ENCODE data around the gene FAR2. TPM values are rescaled to one million over a fixed set of nuclear protein-coding genes. Genes with fewer than 3 reads are reported as not detected.

FAR2 gene
- total RNA-seq, 1 donor from 2014 or later, result 3.9 TPM

GRCh38 chr12:29208936-29209701 is 60.0 kb downstream of the FAR2 start:
- Histone ChIP-seq H3K27ac (ENCODE audit: low read depth, low read length) (no peak overlapping the region), H3K4me2 (ENCODE audit: low read length) (no peak overlapping the region), H3K9me3 (ENCODE audit: insufficient read depth, low read depth, low read length) (no peaks in the 10 kb centered on the region), H3K9ac (ENCODE audit: low read length) (no peak overlapping the region), H3K79me2 (ENCODE audit: insufficient read depth, low read length) (no peaks in the 10 kb centered on the region), H3K4me3 (ENCODE audit: insufficient read depth, low read depth, low read length) (no peak overlapping the region), H3K4me1 (ENCODE audit: insufficient read depth, low read length) (no peaks in the 10 kb centered on the region), H3K27me3 (ENCODE audit: insufficient read depth, low read length) (no peaks in the 10 kb centered on the region), H2AFZ (ENCODE audit: low read depth, low read length) (no peak overlapping the region), H4K20me1 (ENCODE audit: insufficient read depth, low read length) (no peaks in the 10 kb centered on the region), H3K36me3 (ENCODE audit: insufficient read depth, low read length) (no peaks in the 10 kb centered on the region)
- Mint-ChIP-seq H3K4me3 (ENCODE audit: unreplicated experiment) (no peak overlapping the region), H3K36me3 (ENCODE audit: low read depth, unreplicated experiment) (no peaks in the 10 kb centered on the region), H3K4me1 (ENCODE audit: low read depth, unreplicated experiment) (no peaks in the 10 kb centered on the region), H3K27me3 (ENCODE audit: low read depth, unreplicated experiment) (no peaks in the 10 kb centered on the region), H3K9me3 (ENCODE audit: unreplicated experiment) (no peaks in the 10 kb centered on the region), H3K27ac (ENCODE audit: unreplicated experiment) (no peak overlapping the region)
- no peak for TF ChIP-seq EZH2 (IDR thresholded peaks at IDR 0.05; ENCODE audit: insufficient read depth, low read length)
- no peak for TF ChIP-seq CTCF (IDR thresholded peaks at IDR 0.05; ENCODE audit: insufficient read depth, low read depth, low read length)
- FAIRE-seq (no peak), DNase-seq (ENCODE audit: low read depth) (no peak)

DNA sequence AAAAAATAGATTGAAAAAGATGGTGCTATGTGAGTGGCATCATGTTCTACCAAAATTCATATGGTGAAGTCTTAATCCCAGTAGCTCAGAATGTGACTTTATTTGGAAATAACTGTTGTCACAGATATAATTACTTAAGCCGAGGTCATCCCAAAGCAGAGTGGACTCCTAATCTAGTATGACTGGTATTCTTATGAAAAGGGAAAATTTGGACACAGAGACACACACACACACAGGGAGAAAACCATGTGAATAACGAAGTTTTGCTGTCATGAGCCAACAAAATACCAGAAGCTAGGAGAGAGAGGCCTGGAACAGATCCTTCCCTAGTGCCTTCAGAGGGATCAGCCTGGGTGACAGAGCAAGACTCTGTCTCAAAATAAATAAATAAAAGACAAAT is 62.6 kb downstream of the FAR2 start:
- no peak for DNase-seq (ENCODE audit: low read depth)
- H3K9me3 Mint-ChIP-seq (ENCODE audit: unreplicated experiment), result no peaks in the 10 kb centered on the region
- Histone ChIP-seq H3K4me2 (ENCODE audit: low read length) (no peak overlapping the region), H3K9me3 (ENCODE audit: insufficient read depth, low read depth, low read length) (no peaks in the 10 kb centered on the region), H3K36me3 (ENCODE audit: insufficient read depth, low read length) (no peaks in the 10 kb centered on the region), H2AFZ (ENCODE audit: low read depth, low read length) (no peak overlapping the region), H3K4me1 (ENCODE audit: insufficient read depth, low read length) (no peaks in the 10 kb centered on the region), H3K79me2 (ENCODE audit: insufficient read depth, low read length) (no peaks in the 10 kb centered on the region), H3K27ac (ENCODE audit: low read depth, low read length) (no peak overlapping the region), H3K27me3 (ENCODE audit: insufficient read depth, low read length) (no peaks in the 10 kb centered on the region), H3K4me3 (ENCODE audit: insufficient read depth, low read depth, low read length) (no peak overlapping the region), H3K9ac (ENCODE audit: low read length) (no peak overlapping the region), H4K20me1 (ENCODE audit: insufficient read depth, low read length) (no peaks in the 10 kb centered on the region)
- H3K4me3 Mint-ChIP-seq (ENCODE audit: unreplicated experiment), result no peak overlapping the region
- H3K27ac Mint-ChIP-seq (ENCODE audit: unreplicated experiment), result no peak overlapping the region
- H3K36me3 Mint-ChIP-seq (ENCODE audit: low read depth, unreplicated experiment), result no peaks in the 10 kb centered on the region
- no peaks in the 10 kb centered on the region for H3K27me3 Mint-ChIP-seq (ENCODE audit: low read depth, unreplicated experiment)
- no peak for FAIRE-seq
- no peaks in the 10 kb centered on the region for H3K4me1 Mint-ChIP-seq (ENCODE audit: low read depth, unreplicated experiment)
- TF ChIP-seq EZH2 (IDR thresholded peaks at IDR 0.05; ENCODE audit: insufficient read depth, low read length) (no peak), CTCF (IDR thresholded peaks at IDR 0.05; ENCODE audit: insufficient read depth, low read depth, low read length) (no peak)

GRCh38 chr12:29212682-29213403 is 63.8 kb downstream of the FAR2 start:
- Mint-ChIP-seq H3K27ac (ENCODE audit: unreplicated experiment) (no peak overlapping the region), H3K36me3 (ENCODE audit: low read depth, unreplicated experiment) (no peaks in the 10 kb centered on the region), H3K4me1 (ENCODE audit: low read depth, unreplicated experiment) (no peaks in the 10 kb centered on the region), H3K27me3 (ENCODE audit: low read depth, unreplicated experiment) (no peaks in the 10 kb centered on the region), H3K9me3 (ENCODE audit: unreplicated experiment) (no peaks in the 10 kb centered on the region), H3K4me3 (ENCODE audit: unreplicated experiment) (no peak overlapping the region)
- no peak overlapping the region for H3K4me3 ChIP-seq (ENCODE audit: insufficient read depth, low read depth, low read length)
- no peaks in the 10 kb centered on the region for H3K27me3 ChIP-seq (ENCODE audit: insufficient read depth, low read length)
- no peaks in the 10 kb centered on the region for H3K79me2 ChIP-seq (ENCODE audit: insufficient read depth, low read length)
- H3K4me1 ChIP-seq (ENCODE audit: insufficient read depth, low read length), result no peaks in the 10 kb centered on the region
- H3K27ac ChIP-seq (ENCODE audit: low read depth, low read length), result no peak overlapping the region
- H3K9ac ChIP-seq (ENCODE audit: low read length), result no peak overlapping the region
- H3K9me3 ChIP-seq (ENCODE audit: insufficient read depth, low read depth, low read length), result no peaks in the 10 kb centered on the region
- DNase-seq (ENCODE audit: low read depth) (no peak), FAIRE-seq (no peak)
- H4K20me1 ChIP-seq (ENCODE audit: insufficient read depth, low read length), result no peaks in the 10 kb centered on the region
- H3K4me2 ChIP-seq (ENCODE audit: low read length), result no peak overlapping the region
- TF ChIP-seq EZH2 (IDR thresholded peaks at IDR 0.05; ENCODE audit: insufficient read depth, low read length) (no peak), CTCF (IDR thresholded peaks at IDR 0.05; ENCODE audit: insufficient read depth, low read depth, low read length) (no peak)
- H2AFZ ChIP-seq (ENCODE audit: low read depth, low read length), result no peak overlapping the region
- no peaks in the 10 kb centered on the region for H3K36me3 ChIP-seq (ENCODE audit: insufficient read depth, low read length)
